ENCODE data around the gene MICALL1. TPM values are rescaled to one million over a fixed set of nuclear protein-coding genes. Genes with fewer than 3 reads are reported as not detected.

The MICALL1 gene
- total RNA-seq, 4 donors from 2014 or later: 125 to 157 (median 131) TPM

DNA sequence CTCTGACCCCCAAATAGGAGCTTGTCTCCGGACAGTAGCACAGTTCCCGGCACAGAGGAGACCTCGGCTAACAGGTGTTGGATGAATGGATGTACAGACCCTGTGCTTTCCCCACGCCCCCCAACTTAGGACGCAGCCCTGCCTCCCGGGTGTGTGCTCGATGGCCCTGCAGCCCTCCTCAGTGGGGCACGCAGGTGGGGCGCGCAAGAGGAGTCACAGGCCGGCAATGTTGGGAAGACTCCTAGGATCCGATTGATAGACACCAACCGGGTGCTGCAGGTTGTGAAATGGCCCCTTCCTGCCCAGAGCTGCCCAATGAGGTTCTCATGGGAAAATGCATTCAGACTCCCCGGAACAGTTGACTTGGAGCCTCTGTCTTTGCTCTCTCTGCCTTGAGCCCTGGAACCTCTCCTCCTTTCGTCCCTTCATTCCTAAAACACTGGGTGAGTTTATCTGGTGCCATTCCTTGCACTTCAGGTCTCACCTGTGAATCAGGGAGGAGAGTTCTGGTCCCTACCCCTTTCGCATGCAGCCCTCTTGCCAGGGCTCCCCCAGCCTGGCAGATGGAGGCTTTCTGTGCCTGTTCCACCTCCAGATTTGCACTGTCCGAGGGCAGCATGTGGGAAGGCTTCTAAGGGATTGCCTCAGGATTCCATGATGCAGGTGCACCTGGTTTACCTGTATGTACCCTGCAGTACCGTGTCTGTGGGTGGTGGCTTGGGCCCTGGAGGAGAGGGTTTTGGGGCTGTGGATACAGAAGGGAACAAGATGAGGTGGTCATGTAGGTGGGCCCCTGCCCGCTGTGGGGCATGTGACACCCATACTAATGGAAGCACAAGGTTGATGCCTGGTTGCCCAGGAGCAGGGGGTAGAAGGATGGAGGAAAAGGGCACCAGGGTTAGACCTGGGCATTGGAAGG is 1.2 kb downstream of the MICALL1 start:
- H3K4me3 ChIP-seq: peak overlapping the region; percentile 66
- H3K27me3 ChIP-seq: no peaks in the 10 kb centered on the region
- H3K4me1 ChIP-seq: peaks cover 62% of the 10 kb centered on the region
- DNase-seq (ENCODE audit: low spot score in 2 of 2): no peak
- WGBS: 40% methylated on average over 12 of the region's 19 CpGs
- H3K36me3 ChIP-seq: peaks cover under 1% of the 10 kb centered on the region
- TF ChIP-seq POLR2AphosphoS5 (IDR thresholded peaks at IDR 0.05) (no peak), POLR2A (IDR thresholded peaks at IDR 0.05) (no peak), EP300 (IDR thresholded peaks at IDR 0.05) (no peak)
- TF ChIP-seq, protein P1, sequence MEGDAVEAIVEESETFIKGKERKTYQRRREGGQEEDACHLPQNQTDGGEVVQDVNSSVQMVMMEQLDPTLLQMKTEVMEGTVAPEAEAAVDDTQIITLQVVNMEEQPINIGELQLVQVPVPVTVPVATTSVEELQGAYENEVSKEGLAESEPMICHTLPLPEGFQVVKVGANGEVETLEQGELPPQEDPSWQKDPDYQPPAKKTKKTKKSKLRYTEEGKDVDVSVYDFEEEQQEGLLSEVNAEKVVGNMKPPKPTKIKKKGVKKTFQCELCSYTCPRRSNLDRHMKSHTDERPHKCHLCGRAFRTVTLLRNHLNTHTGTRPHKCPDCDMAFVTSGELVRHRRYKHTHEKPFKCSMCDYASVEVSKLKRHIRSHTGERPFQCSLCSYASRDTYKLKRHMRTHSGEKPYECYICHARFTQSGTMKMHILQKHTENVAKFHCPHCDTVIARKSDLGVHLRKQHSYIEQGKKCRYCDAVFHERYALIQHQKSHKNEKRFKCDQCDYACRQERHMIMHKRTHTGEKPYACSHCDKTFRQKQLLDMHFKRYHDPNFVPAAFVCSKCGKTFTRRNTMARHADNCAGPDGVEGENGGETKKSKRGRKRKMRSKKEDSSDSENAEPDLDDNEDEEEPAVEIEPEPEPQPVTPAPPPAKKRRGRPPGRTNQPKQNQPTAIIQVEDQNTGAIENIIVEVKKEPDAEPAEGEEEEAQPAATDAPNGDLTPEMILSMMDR (IDR thresholded peaks at IDR 0.05): no peak
- no peaks in the 10 kb centered on the region for H3K9me3 ChIP-seq
- peak overlapping the region; percentile 88 for H3K27ac ChIP-seq

DNA sequence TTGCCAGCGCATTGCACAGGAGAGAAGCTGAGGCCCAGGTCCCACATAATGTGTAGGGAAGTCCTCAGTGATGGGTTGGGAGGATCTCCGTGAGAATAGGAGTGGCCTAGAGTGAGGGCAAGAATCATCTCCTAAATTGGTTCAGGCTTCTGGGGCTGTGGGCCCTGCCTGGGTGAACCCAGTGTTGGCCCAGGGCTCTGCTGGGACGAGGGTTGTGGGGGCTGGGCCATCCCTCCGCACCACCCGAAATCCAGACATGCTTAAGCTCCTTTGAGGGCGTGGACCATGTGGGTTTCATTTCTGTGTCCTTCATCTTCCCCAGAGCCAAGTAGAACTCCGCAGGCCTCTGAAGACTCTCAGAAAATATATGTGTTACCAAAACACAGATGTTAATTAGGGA is 3.7 kb downstream of the MICALL1 start:
- peaks cover 56% of the 10 kb centered on the region for H3K4me1 ChIP-seq
- 38% methylated on average over 6 of the region's 7 CpGs for WGBS

DNA sequence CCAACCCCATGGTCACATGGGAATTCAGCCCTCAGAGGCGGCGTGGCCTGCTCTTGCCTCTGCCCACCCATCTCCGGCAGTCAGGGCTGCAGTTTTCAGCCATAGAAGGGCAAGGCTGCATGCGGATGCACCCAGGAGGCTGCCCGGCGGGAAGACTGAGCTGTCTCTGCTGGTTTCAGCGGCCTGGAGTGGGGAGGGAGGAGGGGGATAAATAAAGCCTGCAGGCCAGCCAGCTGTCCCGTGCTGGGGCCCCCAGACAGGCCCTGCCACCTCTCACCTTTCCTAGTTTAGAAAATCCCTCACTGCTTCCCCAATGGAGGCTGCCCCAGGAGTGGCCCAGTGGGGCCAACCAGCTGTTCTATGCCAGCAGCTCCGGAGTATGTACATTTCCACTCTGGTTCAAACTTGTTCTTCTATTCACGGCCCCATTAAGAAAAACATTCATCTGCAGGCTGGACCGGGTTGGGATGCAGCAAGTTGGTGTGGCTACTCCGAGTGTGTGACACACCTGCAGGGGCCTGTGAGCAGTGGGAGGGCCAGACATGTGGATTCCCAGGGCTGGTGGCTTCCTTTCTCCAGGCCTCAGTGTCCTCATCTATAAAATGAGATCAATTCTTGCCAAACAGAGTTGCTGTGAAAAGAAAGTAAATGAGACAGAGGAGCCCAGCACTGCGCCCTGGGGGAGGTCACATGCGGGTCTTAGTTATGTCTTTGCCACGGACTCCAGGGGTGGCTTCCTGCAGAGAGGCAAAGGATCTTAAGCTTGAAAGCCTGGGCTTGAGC is 5.0 kb downstream of the MICALL1 start:
- DNase-seq (ENCODE audit: low spot score in 2 of 2): no peak
- Histone ChIP-seq H3K4me3 (peak overlapping the region; percentile 4), H3K27me3 (no peaks in the 10 kb centered on the region), H3K9me3 (no peaks in the 10 kb centered on the region), H3K4me1 (peaks cover 47% of the 10 kb centered on the region), H3K36me3 (peaks cover 31% of the 10 kb centered on the region), H3K27ac (peak overlapping the region; percentile 60)
- TF ChIP-seq POLR2AphosphoS5 (IDR thresholded peaks at IDR 0.05) (no peak), POLR2A (IDR thresholded peaks at IDR 0.05) (no peak), EP300 (IDR thresholded peaks at IDR 0.05) (no peak)
- TF ChIP-seq, protein P1 (IDR thresholded peaks at IDR 0.05): no peak
- 31% methylated on average over 13 of the region's 15 CpGs for WGBS

More for the DNA sequence above, 3.7 kb downstream of the MICALL1 start:
- TF ChIP-seq POLR2A (IDR thresholded peaks at IDR 0.05): no peak
- no peak for TF ChIP-seq EP300 (IDR thresholded peaks at IDR 0.05)
- TF ChIP-seq, protein P1 (IDR thresholded peaks at IDR 0.05): no peak
- TF ChIP-seq POLR2AphosphoS5 (IDR thresholded peaks at IDR 0.05): no peak
- Histone ChIP-seq H3K4me3 (no peak overlapping the region), H3K27ac (peak overlapping the region; percentile 60), H3K9me3 (no peaks in the 10 kb centered on the region), H3K27me3 (no peaks in the 10 kb centered on the region), H3K36me3 (peaks cover 23% of the 10 kb centered on the region)
- DNase-seq (ENCODE audit: low spot score in 2 of 2): no peak

DNA sequence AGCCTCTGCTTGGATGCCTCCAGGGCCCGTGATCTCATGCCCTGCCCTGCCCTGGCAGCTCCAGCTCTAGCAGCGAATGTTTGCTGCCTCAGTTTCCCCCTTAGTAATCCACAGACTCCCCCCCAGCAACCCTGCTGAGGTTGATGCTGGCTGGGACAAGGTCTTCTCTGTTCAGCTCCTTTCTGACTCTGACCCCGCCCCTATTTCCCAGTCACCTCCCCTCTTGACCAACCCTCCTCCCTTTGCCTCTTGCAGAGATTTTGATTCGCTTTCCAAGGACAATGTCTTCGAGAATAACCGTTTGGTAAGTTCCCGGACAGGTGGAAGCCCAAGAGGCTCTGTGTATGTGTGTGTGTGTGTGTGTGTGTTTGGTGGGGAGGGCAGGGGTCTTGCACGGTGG is 5.6 kb downstream of the MICALL1 start:
- Histone ChIP-seq H3K9me3 (no peaks in the 10 kb centered on the region), H3K4me1 (peaks cover 46% of the 10 kb centered on the region), H3K4me3 (no peak overlapping the region), H3K27me3 (no peaks in the 10 kb centered on the region), H3K36me3 (peaks cover 36% of the 10 kb centered on the region), H3K27ac (peak overlapping the region; percentile 60)
- no peak for DNase-seq (ENCODE audit: low spot score in 2 of 2)
- TF ChIP-seq, protein P1 (IDR thresholded peaks at IDR 0.05): no peak
- TF ChIP-seq EP300 (IDR thresholded peaks at IDR 0.05) (no peak), POLR2AphosphoS5 (IDR thresholded peaks at IDR 0.05) (no peak), POLR2A (IDR thresholded peaks at IDR 0.05) (no peak)
- 70% methylated on average over 8 of the region's 8 CpGs for WGBS

DNA sequence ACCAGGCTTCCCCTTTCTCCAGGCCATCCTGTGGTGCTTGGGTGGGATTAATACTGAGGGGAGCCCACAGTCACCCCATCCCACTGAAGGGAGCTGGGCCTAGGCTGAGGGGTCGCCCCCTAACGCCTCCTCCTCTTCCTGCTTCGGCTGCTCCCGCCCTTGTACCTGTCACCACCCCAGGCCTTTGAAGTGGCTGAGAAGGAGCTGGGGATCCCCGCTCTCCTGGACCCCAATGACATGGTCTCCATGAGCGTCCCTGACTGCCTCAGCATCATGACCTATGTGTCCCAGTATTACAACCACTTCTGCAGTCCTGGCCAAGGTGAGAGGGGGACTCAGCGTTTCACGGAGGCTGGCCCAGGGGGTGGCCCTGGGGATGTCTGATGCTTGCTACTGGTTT is 6.1 kb downstream of the MICALL1 start:
- H3K4me1 ChIP-seq: peaks cover 42% of the 10 kb centered on the region
- no peaks in the 10 kb centered on the region for H3K9me3 ChIP-seq
- DNase-seq (ENCODE audit: low spot score in 2 of 2): no peak
- 94% methylated on average over 8 of the region's 8 CpGs for WGBS
- no peaks in the 10 kb centered on the region for H3K27me3 ChIP-seq
- TF ChIP-seq, protein P1 (IDR thresholded peaks at IDR 0.05): no peak
- no peak for TF ChIP-seq POLR2AphosphoS5 (IDR thresholded peaks at IDR 0.05)
- H3K27ac ChIP-seq: no peak overlapping the region
- H3K36me3 ChIP-seq: peaks cover 41% of the 10 kb centered on the region
- H3K4me3 ChIP-seq: no peak overlapping the region
